Activated CD4-positive, alpha-beta memory T cell treated with anti-CD3 and anti-CD28 coated beads, Interleukin-2, amount 10 ng/mL, durations not matched to agents 7 days and 5 days (primary cell): ENCODE data around the gene GANC. TPM values are rescaled to one million over a fixed set of nuclear protein-coding genes. Genes with fewer than 3 reads are reported as not detected.

ENCODE experiments used
- CTCF ChIA-PET: fragments of 350-600 bp; sonication (Branson Sonifier 250); formaldehyde crosslinking; loops from one replicate; lab custom pipeline; 2021; ENCODE audit warnings: antibody characterized with exemption, inconsistent platforms; lab: Charles Lee
- POLR2A ChIA-PET: fragments of 350-600 bp; sonication (Branson Sonifier 250); formaldehyde crosslinking; loops from one replicate; lab custom pipeline; 2021; ENCODE audit warnings: antibody characterized with exemption; lab: Charles Lee
- DNase-seq: peaks from one replicate; pipeline ENCODE4 v3.0.0-alpha.2; 2020
- H3K27ac Mint-ChIP-seq: one replicate; pipeline ENCODE4 v1.8.0; 2021; ENCODE audit warnings: mild to moderate bottlenecking, mixed read lengths
- H3K27me3 Mint-ChIP-seq: one replicate; pipeline ENCODE4 v1.8.0; 2021; ENCODE audit warnings: mixed read lengths
- H3K36me3 Mint-ChIP-seq: one replicate; pipeline ENCODE4 v1.8.0; 2021; ENCODE audit warnings: low read depth, mixed read lengths
- H3K4me1 Mint-ChIP-seq: one replicate; pipeline ENCODE4 v1.8.0; 2021; ENCODE audit warnings: mixed read lengths
- H3K4me3 Mint-ChIP-seq: one replicate; pipeline ENCODE4 v1.8.0; 2021; ENCODE audit warnings: mild to moderate bottlenecking, mixed read lengths
- H3K9me3 Mint-ChIP-seq: one replicate; pipeline ENCODE4 v1.8.0; 2021; ENCODE audit warnings: mixed read lengths
- total RNA-seq, 2 experiments: library from RNA; stranded (reverse); gene quantifications; one replicate each; pipeline ENCODE4 v1.2.3, GENCODE V29; 2021

Gene GANC
- total RNA-seq, 2 experiments from 2014 or later, result 28.3 to 31.5 TPM

GRCh38 chr15:42374810-42375209 lies 101.8 kb downstream of the GANC start:
- ChIA-PET POLR2A (no interaction called here), CTCF (interaction anchor here (0.7 to 4.0 kb wide), 2 partner anchors 12 to 237 kb away, joined by 3 to 24 read pairs; no protein-coding TSS in a partner anchor)
- Mint-ChIP-seq H3K4me1 (no peaks in the 10 kb centered on the region), H3K9me3 (peaks cover 4% of the 10 kb centered on the region), H3K36me3 (no peaks in the 10 kb centered on the region), H3K4me3 (no peak overlapping the region), H3K27ac (no peak overlapping the region), H3K27me3 (no peaks in the 10 kb centered on the region)
- DNase-seq, result no peak

GRCh38 chr15:42375252-42375651 lies 102.3 kb downstream of the GANC start:
- no peaks in the 10 kb centered on the region for H3K36me3 Mint-ChIP-seq
- CTCF ChIA-PET, result interaction anchor here (0.7 to 4.0 kb wide), 2 partner anchors 11 to 238 kb away, joined by 3 to 24 read pairs; no protein-coding TSS in a partner anchor
- no peak overlapping the region for H3K27ac Mint-ChIP-seq
- POLR2A ChIA-PET, result no interaction called here
- no peaks in the 10 kb centered on the region for H3K4me1 Mint-ChIP-seq
- no peak overlapping the region for H3K4me3 Mint-ChIP-seq
- H3K9me3 Mint-ChIP-seq, result peaks cover 4% of the 10 kb centered on the region
- DNase-seq, result no peak
- no peaks in the 10 kb centered on the region for H3K27me3 Mint-ChIP-seq

GRCh38 chr15:42375941-42376340 lies 102.9 kb downstream of the GANC start:
- no peaks in the 10 kb centered on the region for H3K36me3 Mint-ChIP-seq
- CTCF ChIA-PET, result interaction anchor here (4.0 kb wide), 1 partner anchor 10 kb away, joined by 24 read pairs; no protein-coding TSS in a partner anchor

GRCh38 chr15:42378011-42378410 lies 105.0 kb downstream of the GANC start:
- Mint-ChIP-seq H3K9me3 (peaks cover 4% of the 10 kb centered on the region), H3K4me1 (no peaks in the 10 kb centered on the region), H3K27me3 (no peaks in the 10 kb centered on the region), H3K4me3 (no peak overlapping the region), H3K27ac (no peak overlapping the region), H3K36me3 (no peaks in the 10 kb centered on the region)
- ChIA-PET CTCF (interaction anchor here (4.0 kb wide), 1 partner anchor 8 kb away, joined by 24 read pairs; no protein-coding TSS in a partner anchor), POLR2A (no interaction called here)
- no peak for DNase-seq

More at GRCh38 chr15:42375941-42376340, 102.9 kb downstream of the GANC start:
- Mint-ChIP-seq H3K4me3 (no peak overlapping the region), H3K27ac (no peak overlapping the region), H3K4me1 (no peaks in the 10 kb centered on the region), H3K27me3 (no peaks in the 10 kb centered on the region), H3K9me3 (peaks cover 4% of the 10 kb centered on the region)
- DNase-seq, result no peak
- POLR2A ChIA-PET, result no interaction called here

DNA sequence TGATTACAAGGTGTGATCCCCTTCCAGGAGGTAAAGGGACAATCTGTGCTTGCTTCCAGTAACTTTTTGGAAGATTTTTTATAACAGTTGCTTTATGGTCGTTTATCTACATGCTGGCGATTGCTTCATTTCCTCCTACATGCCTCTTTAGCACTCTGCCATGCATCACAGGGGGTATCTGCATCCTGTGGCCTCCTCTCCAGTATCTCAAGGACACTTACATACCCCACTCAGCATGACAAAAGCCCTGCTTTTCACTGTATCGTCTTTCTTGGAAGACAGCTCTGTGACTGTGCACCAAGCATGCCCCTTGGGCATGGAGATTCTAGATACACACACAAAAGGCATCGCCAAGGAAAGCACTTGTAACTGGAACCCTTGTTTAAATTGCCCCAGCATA lies 111.6 kb downstream of the GANC start:
- Mint-ChIP-seq H3K36me3 (no peaks in the 10 kb centered on the region), H3K27ac (no peak overlapping the region), H3K27me3 (no peaks in the 10 kb centered on the region), H3K9me3 (no peaks in the 10 kb centered on the region), H3K4me3 (no peak overlapping the region), H3K4me1 (no peaks in the 10 kb centered on the region)
- ChIA-PET POLR2A (interaction anchor here (1.5 kb wide), 1 partner anchor 112 kb away, joined by 3 read pairs; the partner anchor contains the start of genes GANC and TMEM87A), CTCF (interaction anchor here (0.7 to 3.3 kb wide), 12 partner anchors 9 to 396 kb away, joined by 3 to 24 read pairs (median 4); partner anchors contain the start of gene CAPN3)
- no peak for DNase-seq

DNA sequence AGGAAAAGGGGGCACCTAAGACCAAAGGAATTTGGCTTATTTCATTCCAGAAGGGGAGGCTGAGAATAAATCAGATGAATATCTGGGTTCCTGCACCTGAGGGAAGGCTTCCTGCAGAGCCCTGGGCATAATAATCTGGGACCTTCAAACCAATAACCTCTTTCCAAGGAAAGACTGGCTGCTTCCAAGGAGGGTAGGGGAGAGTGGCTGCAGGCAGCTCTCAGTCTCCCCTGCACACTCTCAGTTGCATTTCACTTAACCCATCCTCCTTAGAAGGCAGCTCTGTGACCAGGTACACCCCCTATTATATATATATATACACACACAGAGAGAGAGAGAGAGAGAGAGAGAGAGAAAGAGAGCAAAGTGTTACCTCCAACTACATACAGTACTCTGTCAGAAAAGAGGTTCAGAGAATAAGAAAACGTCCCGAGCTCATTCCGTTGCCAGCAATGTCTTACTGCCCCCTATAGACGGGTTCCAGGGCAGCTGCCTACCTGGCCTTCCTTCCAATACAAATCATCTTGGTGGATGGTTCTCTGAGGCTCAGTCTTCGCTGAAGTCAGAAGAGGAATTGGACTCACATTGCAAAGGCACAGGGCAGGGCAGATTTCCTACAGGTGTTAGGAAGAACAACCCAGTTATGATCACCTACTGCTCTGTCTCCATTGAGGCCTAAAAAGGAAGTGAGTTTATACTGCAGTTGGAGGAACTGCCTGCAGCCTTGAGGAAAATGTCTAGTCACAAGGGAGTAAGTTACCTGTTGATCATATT lies 112.4 kb downstream of the GANC start:
- no peaks in the 10 kb centered on the region for H3K27me3 Mint-ChIP-seq
- H3K4me1 Mint-ChIP-seq, result no peaks in the 10 kb centered on the region
- no peak overlapping the region for H3K27ac Mint-ChIP-seq
- CTCF ChIA-PET, result interaction anchor here (0.7 to 3.3 kb wide), 13 partner anchors 10 to 397 kb away, joined by 3 to 24 read pairs (median 3); partner anchors contain the start of gene CAPN3
- H3K4me3 Mint-ChIP-seq, result no peak overlapping the region
- no peaks in the 10 kb centered on the region for H3K36me3 Mint-ChIP-seq
- POLR2A ChIA-PET, result interaction anchor here (1.5 kb wide), 1 partner anchor 112 kb away, joined by 3 read pairs; the partner anchor contains the start of genes GANC and TMEM87A
- DNase-seq, result peak; percentile 51
- H3K9me3 Mint-ChIP-seq, result no peaks in the 10 kb centered on the region

DNA sequence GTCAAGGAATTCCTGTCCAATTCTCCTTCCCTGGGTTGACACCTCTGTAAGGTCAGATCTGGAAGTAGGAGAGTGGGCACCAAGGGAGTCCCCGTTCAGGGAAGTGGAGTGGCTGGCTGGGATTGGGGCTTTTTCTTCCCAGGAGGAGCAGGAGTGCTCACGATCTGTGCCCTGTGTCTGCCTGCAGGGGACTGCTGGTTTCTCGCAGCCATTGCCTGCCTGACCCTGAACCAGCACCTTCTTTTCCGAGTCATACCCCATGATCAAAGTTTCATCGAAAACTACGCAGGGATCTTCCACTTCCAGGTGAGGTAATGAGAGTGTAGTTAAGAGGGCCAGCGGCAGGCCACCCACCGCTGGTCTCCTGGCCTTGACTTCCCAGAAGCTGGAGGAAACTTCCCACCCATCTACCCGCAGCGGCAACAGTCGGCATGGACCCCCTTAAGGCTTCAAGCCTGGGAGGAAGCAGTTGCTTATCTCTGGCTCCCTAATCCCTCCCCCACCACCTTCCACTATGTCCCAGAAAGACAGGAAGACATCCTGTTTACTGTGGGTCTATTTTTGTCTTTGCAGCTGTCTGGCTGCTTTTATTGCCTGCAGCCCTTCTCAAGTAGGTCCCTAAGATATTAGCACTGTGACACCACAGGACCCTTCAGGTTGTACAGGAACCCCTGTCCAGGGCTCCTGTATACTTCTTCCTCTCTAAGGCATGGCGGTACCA lies 113.1 kb downstream of the GANC start:
- Mint-ChIP-seq H3K4me1 (no peaks in the 10 kb centered on the region), H3K27me3 (no peaks in the 10 kb centered on the region), H3K4me3 (no peak overlapping the region), H3K27ac (no peak overlapping the region), H3K36me3 (no peaks in the 10 kb centered on the region), H3K9me3 (no peaks in the 10 kb centered on the region)
- ChIA-PET POLR2A (interaction anchor here (1.5 kb wide), 1 partner anchor 113 kb away, joined by 3 read pairs; the partner anchor contains the start of genes GANC and TMEM87A), CTCF (interaction anchor here (0.6 to 3.3 kb wide), 6 partner anchors 10 to 302 kb away, joined by 3 to 24 read pairs (median 4); no protein-coding TSS in a partner anchor)
- no peak for DNase-seq

DNA sequence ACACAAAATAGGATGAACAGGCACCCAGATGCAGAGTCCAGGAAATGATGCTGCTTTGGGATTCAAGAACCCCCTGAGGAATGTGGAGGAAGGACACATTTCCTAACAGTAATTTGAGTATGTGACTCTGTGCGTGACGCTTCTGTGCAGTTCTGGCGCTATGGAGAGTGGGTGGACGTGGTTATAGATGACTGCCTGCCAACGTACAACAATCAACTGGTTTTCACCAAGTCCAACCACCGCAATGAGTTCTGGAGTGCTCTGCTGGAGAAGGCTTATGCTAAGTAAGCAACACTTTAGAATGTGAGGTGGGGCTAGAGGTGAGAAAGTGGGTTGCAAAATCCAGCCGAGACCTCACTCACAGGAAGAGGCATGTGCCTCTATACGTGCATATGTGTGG lies 114.6 kb downstream of the GANC start:
- no peaks in the 10 kb centered on the region for H3K36me3 Mint-ChIP-seq
- POLR2A ChIA-PET, result no interaction called here
- H3K4me1 Mint-ChIP-seq, result no peaks in the 10 kb centered on the region
- H3K27me3 Mint-ChIP-seq, result no peaks in the 10 kb centered on the region
- H3K9me3 Mint-ChIP-seq, result no peaks in the 10 kb centered on the region
- CTCF ChIA-PET, result interaction anchor here (3.3 kb wide), 1 partner anchor 12 kb away, joined by 24 read pairs; no protein-coding TSS in a partner anchor
- no peak overlapping the region for H3K27ac Mint-ChIP-seq
- no peak overlapping the region for H3K4me3 Mint-ChIP-seq
- DNase-seq, result no peak

- no peak overlapping the region for H3K27ac Mint-ChIP-seq
- H3K4me1 Mint-ChIP-seq, result no peaks in the 10 kb centered on the region
- H3K27me3 Mint-ChIP-seq, result no peaks in the 10 kb centered on the region
- DNase-seq, result no peak
- H3K4me3 Mint-ChIP-seq, result no peak overlapping the region
- POLR2A ChIA-PET, result no interaction called here
- H3K9me3 Mint-ChIP-seq, result no peaks in the 10 kb centered on the region
- CTCF ChIA-PET, result no interaction called here
- H3K36me3 Mint-ChIP-seq, result no peaks in the 10 kb centered on the region
These were observed 119.5 kb downstream of the GANC start for GRCh38 chr15:42392309-42393024.

GRCh38 chr15:42394106-42394505 lies 121.1 kb downstream of the GANC start:
- Mint-ChIP-seq H3K4me1 (no peaks in the 10 kb centered on the region), H3K9me3 (no peaks in the 10 kb centered on the region), H3K27me3 (no peaks in the 10 kb centered on the region), H3K4me3 (no peak overlapping the region), H3K27ac (no peak overlapping the region), H3K36me3 (no peaks in the 10 kb centered on the region)
- POLR2A ChIA-PET, result no interaction called here
- no peak for DNase-seq
- CTCF ChIA-PET, result no interaction called here

- H3K4me1 Mint-ChIP-seq, result no peaks in the 10 kb centered on the region
- DNase-seq, result no peak
- POLR2A ChIA-PET, result no interaction called here
- H3K27ac Mint-ChIP-seq, result no peak overlapping the region
- no peak overlapping the region for H3K4me3 Mint-ChIP-seq
- CTCF ChIA-PET, result no interaction called here
- no peaks in the 10 kb centered on the region for H3K36me3 Mint-ChIP-seq
- H3K27me3 Mint-ChIP-seq, result no peaks in the 10 kb centered on the region
- no peaks in the 10 kb centered on the region for H3K9me3 Mint-ChIP-seq
These were observed 122.8 kb downstream of the GANC start for GRCh38 chr15:42395838-42396237.
